NCI-H2227 (cell line): Measurements from ENCODE around the gene FMO2.

ENCODE experiments used
- DNase-seq: peaks from one replicate; lab custom pipeline; 2025; ENCODE audit not compliant: unreplicated experiment; lab: John Stamatoyannopoulos, UW

The FMO2 gene

GRCh38 chr1:171256940-171257606, 72.0 kb downstream of the FMO2 start:
- DNase-seq: no peak

- no peak for DNase-seq
These were observed 72.5 kb downstream of the FMO2 start for GRCh38 chr1:171257607-171258076.

DNA sequence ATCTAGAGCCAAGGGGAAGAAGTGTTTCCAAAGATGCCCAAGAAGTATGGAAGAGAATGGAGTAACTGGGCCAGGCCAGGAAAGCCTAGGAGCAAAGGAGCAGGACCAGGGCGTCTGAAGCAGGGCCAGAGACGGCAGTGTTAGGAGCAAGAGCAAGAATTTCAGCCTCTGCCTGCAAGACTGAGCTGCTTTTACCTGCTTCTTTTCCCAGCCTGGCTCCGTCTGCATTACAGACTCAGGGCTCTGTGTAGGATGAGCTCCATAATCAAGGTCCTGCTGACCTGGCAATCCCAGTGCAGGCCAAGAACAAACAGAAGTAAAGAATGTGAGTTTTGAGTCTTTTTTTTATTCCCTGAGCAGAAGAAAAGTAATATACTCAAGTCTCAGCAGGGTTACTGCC, 73.3 kb downstream of the FMO2 start:
- no peak for DNase-seq

- DNase-seq: no peak
These were observed 73.8 kb downstream of the FMO2 start for GRCh38 chr1:171258943-171259342.
